Muscle of leg (tissue), 11 donors: ENCODE data around the gene C13orf46. TPM values are rescaled to one million over a fixed set of nuclear protein-coding genes. Genes with fewer than 3 reads are reported as not detected.
A peak's percentile ranks its signal among the peaks of the same experiment; 100 is the strongest.

Experiments used
- DNase-seq: peaks from one replicate; pipeline ENCODE4 v3.0.0; 2013
- H3K27ac ChIP-seq: one replicate; pipeline ENCODE4 v1.5.1; 2013; ENCODE audit warnings: mild to moderate bottlenecking, low read length, control low read depth
- H3K27me3 ChIP-seq: one replicate; pipeline ENCODE4 v1.6.1; 2013; ENCODE audit warnings: low read length; ENCODE audit not compliant: control insufficient read depth, insufficient read depth
- H3K36me3 ChIP-seq: one replicate; pipeline ENCODE4 v1.6.1; 2013; ENCODE audit warnings: low read length; ENCODE audit not compliant: control insufficient read depth, insufficient read depth
- H3K4me1 ChIP-seq: one replicate; pipeline ENCODE4 v1.6.1; 2013; ENCODE audit warnings: low read length; ENCODE audit not compliant: control insufficient read depth, insufficient read depth
- H3K4me3 ChIP-seq: one replicate; pipeline ENCODE4 v1.5.1; 2013; ENCODE audit warnings: low read length, control low read depth
- H3K9me3 ChIP-seq: replicated peaks from 2 replicates; pipeline ENCODE4 v1.6.1; 2013; ENCODE audit warnings: low read depth, low read length; ENCODE audit not compliant: control insufficient read depth
- WGBS: methylation state at CpG from one replicate; pipeline ENCODE4 v1.1.5; 2013; ENCODE audit warnings: missing lambda C conversion rate; ENCODE audit not compliant: insufficient coverage; 5-methylcytosine and 5-hydroxymethylcytosine counted together
- polyA plus RNA-seq, 8 donors: library from polyadenylated mRNA; unstranded; fragments of 120-200 nt; gene quantifications; one replicate each; pipeline versions ENCODE4 v1.2.1 to v1.2.3, GENCODE V29; 2013; ENCODE audit warnings: inconsistent platforms in 1 of 8, low replicate concordance in 1 of 8; ENCODE audit not compliant: insufficient read length in 8 of 8, insufficient read depth in 1 of 8
- total RNA-seq: library from RNA; stranded (reverse); fragments of 120-200 nt; gene quantifications from one replicate; pipeline ENCODE4 v1.2.4, GENCODE V29; 2013

Gene C13orf46
- total and polyA plus RNA-seq, 9 donors = 0.09 to 0.56 (median 0.28) TPM

DNA sequence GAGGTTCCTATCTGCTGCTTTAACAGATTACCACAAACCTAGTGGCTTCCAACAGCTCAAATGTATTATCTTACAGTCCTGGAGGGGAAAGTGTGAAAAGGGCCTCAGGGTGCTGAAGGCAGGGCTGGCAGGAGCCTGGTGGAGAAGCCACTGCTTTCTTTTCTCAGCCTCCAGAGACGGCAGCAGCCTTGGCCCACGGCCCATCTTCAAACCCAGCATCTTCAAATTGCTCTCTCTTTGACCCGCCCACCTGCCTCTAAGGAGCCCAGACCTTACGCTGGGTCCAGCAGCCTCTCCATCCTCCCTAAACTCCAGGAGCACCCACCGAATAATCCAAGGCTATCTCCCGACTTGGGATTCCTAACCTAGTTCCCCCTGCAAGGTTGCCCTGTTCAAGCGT, 35.6 kb downstream of the C13orf46 start:
- WGBS = 50% methylated on average over 7 of the region's 7 CpGs
- no peak for DNase-seq
- H3K4me3 ChIP-seq = no peak overlapping the region
- no peaks in the 10 kb centered on the region for H3K36me3 ChIP-seq
- peaks cover 12% of the 10 kb centered on the region for H3K27me3 ChIP-seq
- no peaks in the 10 kb centered on the region for H3K9me3 ChIP-seq
- H3K4me1 ChIP-seq = peaks cover 43% of the 10 kb centered on the region
- no peak overlapping the region for H3K27ac ChIP-seq

DNA sequence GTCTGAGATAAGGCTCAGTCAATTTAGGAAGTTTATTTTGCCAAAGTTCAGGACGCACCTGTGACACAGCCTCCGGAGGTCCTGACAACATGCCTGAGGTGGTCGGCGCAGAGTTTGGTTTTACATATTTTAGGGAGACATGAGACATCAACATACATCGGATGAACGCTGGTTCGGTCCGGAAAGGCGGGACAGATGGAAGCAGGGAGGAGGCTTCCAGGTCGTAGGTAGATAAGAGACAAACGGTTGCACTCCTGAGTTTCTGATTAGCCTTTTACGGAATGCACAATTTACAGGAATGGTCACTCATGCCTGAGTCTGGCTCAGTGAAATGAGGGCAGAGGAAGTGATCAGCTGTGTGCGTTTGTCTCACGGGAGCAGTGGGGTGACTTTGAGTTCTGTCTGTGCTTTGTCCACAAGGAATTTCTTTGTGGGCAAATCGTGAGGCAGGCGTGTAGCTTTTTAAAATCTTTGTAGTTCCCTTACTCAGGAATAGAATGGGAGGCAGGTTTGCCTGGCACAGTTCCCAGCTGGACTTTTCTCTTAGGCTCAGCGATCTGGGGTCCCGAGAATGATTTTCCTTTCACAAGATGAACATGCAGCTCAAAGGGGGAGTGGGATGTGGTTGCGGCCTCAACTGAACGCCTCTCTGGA, 36.2 kb downstream of the C13orf46 start:
- Histone ChIP-seq H3K36me3 (no peaks in the 10 kb centered on the region), H3K4me1 (peaks cover 43% of the 10 kb centered on the region), H3K27me3 (peaks cover 12% of the 10 kb centered on the region), H3K27ac (no peak overlapping the region), H3K9me3 (no peaks in the 10 kb centered on the region), H3K4me3 (no peak overlapping the region)
- 62% methylated on average over 17 of the region's 20 CpGs for WGBS
- DNase-seq = no peak

DNA sequence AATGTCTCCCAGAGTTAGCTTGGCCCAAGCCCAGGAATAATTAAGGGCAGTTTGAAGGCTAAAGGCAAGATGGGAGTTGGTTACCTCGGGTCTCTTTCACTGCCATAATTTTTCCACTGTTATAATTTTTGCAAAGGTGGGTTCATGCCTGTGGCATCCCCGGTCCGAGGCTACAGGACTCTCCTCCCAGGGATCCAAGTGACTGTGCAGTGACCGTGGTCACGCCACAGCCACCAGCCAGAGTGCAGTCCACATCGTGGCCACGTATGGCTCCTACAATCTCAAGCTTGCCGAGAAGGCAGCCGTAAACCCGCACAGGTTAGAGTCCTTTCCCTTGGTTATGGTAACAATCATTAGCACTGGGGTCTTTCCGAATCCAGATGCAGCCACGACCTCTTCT, 36.8 kb downstream of the C13orf46 start:
- Histone ChIP-seq H3K27ac (no peak overlapping the region), H3K9me3 (no peaks in the 10 kb centered on the region), H3K27me3 (peaks cover 12% of the 10 kb centered on the region), H3K36me3 (no peaks in the 10 kb centered on the region), H3K4me3 (no peak overlapping the region), H3K4me1 (peaks cover 43% of the 10 kb centered on the region)
- WGBS = 81% methylated on average over 11 of the region's 12 CpGs
- no peak for DNase-seq

DNA sequence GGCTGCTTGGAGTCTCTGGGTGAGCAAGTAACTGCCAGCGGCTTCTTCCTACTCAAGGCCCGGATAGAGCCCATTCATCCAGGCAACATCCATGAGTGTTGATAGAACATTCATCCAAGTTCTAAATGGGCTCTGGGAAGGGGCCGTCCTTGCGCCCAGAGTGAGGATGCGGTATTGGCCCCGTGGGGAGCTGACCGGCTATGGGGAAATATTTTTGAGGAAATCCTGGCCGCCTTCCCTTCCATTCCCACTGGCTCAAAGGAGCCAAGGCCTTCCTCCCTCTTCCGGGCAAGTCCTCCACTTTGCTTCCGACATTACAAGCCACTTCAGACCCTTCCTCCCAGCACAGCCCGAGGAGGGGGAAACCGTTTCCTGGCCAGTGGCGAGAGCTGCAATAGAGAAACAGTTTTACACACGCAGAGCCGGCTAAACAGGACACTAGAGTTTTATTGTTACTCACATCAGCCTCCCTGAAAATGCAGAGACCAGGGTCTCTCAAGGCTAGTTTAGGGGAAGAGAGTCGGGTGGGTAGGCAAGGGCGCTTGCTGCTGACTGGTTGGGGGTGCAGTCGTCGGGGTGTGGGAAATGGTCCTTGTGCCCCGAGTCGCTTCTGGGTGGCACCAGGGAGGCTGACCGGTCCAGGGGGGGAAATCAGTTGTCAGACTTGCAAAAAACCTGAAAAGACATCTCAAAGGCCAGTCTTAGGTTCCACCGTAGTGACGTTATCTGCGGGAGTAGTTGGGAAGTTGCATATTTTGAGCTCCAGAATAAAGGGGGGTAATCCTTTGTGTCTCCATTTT, 37.5 kb downstream of the C13orf46 start:
- peaks cover 10% of the 10 kb centered on the region for H3K27me3 ChIP-seq
- H3K4me1 ChIP-seq = peaks cover 43% of the 10 kb centered on the region
- WGBS = 89% methylated on average over 13 of the region's 25 CpGs
- no peaks in the 10 kb centered on the region for H3K9me3 ChIP-seq
- H3K4me3 ChIP-seq = no peak overlapping the region
- peak overlapping the region; percentile 72 for H3K27ac ChIP-seq
- H3K36me3 ChIP-seq = no peaks in the 10 kb centered on the region
- DNase-seq = no peak

DNA sequence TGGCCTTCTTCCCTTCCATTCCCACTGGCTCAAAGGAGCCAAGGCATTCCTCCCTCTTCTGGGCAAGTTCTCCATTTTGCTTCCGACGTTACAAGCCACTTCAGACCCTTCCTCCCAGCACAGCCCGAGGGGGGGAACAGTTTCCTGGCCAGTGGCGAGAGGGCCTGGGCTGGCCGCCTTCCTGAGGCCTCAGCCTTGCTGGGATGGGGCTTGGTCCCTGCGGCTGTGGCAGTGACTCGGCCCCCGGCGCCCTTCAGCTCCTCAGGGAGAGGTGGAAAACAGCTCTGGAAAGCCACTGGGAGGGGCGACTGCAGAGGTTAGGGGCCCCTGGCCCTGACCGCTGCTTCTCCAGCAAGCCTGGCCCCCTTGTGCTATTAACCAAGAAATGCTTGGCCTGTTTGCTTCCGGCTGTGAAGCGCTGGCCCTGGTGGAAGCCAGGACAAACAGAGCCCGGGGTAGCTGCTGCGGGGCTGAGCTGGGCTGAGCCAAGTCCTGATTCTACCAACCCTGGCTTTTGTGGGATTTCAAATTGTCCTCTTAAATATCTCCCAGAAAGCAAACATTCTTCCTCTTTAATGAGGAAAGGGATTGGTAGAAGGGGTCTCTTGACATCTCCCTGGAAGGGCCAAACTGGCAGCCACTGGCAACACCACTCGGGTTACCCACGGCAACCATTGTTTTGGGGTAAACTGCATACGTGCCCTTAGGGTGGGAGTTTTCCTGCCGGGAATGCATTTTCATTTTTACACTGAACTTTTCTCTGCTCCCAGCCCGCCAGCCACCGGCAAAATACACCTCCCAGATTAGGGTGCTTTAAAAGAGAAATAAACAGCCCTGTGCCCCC, 38.7 kb downstream of the C13orf46 start:
- DNase-seq = peak; percentile 55
- 18% methylated on average over 11 of the region's 21 CpGs for WGBS
- H3K36me3 ChIP-seq = no peaks in the 10 kb centered on the region

DNA sequence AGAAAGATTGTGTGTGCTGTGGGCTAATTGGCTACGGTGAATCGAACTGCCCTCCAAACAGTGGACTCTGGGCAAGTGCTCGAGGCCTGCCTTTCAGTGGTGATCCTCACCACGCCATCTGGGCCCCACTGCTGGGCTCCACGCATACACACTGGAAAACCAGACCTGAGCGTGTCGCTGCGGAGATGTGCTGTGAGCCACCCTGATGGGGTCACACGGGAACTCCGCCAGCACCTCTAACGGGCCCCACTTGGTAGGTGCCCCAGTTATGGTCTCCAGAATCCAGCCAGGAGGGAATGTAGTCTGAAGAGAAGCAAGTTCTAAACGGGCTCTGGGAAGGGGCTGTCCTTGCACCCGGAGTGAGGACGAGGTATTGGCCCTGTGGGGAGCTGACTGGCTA, 39.3 kb downstream of the C13orf46 start:
- no peak for DNase-seq
- no peaks in the 10 kb centered on the region for H3K36me3 ChIP-seq
- H3K27me3 ChIP-seq = peaks cover 17% of the 10 kb centered on the region
- H3K9me3 ChIP-seq = no peaks in the 10 kb centered on the region
- peaks cover 52% of the 10 kb centered on the region for H3K4me1 ChIP-seq
- WGBS = 78% methylated on average over 14 of the region's 14 CpGs
- no peak overlapping the region for H3K4me3 ChIP-seq
- peak overlapping the region; percentile 53 for H3K27ac ChIP-seq

More for the DNA sequence above, 38.7 kb downstream of the C13orf46 start:
- H3K4me1 ChIP-seq = peaks cover 45% of the 10 kb centered on the region
- peaks cover 15% of the 10 kb centered on the region for H3K27me3 ChIP-seq
- peak overlapping the region; percentile 72 for H3K27ac ChIP-seq
- no peaks in the 10 kb centered on the region for H3K9me3 ChIP-seq
- H3K4me3 ChIP-seq = no peak overlapping the region

DNA sequence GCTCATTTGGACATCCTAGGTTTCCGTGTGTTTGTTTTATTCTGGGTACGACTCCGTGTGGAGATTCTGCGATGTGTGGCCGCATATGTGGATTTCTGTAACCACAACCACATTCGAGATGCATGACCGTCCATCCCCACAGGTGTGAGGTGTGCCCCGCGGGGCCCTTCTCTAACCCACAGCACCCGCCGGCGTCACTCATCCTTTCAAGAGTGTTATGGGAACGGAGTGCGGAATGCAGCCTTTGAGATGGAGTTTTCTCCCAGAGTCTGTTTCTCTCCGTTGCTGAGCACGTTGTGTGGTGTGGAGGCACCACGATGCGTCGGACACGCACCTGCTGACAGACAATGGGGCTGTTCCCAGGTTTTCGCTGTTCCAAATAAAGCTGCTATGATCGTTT, 40.0 kb downstream of the C13orf46 start:
- Histone ChIP-seq H3K27ac (no peak overlapping the region), H3K4me1 (peaks cover 56% of the 10 kb centered on the region), H3K27me3 (peaks cover 18% of the 10 kb centered on the region), H3K9me3 (no peaks in the 10 kb centered on the region), H3K36me3 (no peaks in the 10 kb centered on the region), H3K4me3 (no peak overlapping the region)
- WGBS = 96% methylated on average over 14 of the region's 22 CpGs
- DNase-seq = no peak

DNA sequence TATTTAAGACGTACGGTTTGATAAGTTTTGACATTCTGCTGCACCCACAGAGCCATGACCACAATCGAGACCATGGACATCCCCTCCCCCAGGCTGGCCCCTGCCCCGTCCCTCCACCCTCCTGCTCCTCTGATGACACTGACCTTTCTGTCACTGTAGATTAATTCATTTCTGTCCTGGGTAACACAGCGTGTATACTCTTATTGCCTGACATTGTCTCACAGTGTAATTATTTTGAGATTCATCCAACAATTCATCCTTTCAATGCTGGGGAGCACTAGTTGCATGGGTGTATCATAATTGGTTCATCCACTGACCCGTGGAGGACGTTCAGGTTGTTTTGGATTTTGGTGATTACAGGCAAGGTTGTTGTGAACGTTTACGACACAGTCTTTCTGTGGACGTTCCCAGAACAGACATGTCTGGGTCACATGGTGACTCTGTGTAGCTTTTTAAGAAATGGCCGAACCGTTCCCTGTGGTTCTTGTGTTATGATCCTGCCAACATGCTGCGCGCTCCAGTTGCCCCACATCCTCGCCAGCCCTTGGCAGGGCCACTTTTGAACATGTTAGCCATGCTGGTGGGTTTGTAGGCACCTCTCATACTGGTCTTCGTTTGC, 41.9 kb downstream of the C13orf46 start:
- Histone ChIP-seq H3K9me3 (no peaks in the 10 kb centered on the region), H3K36me3 (no peaks in the 10 kb centered on the region), H3K27ac (no peak overlapping the region), H3K4me3 (no peak overlapping the region), H3K27me3 (peaks cover 17% of the 10 kb centered on the region), H3K4me1 (peaks cover 57% of the 10 kb centered on the region)
- no peak for DNase-seq
- WGBS = 81% methylated on average over 8 of the region's 16 CpGs

DNA sequence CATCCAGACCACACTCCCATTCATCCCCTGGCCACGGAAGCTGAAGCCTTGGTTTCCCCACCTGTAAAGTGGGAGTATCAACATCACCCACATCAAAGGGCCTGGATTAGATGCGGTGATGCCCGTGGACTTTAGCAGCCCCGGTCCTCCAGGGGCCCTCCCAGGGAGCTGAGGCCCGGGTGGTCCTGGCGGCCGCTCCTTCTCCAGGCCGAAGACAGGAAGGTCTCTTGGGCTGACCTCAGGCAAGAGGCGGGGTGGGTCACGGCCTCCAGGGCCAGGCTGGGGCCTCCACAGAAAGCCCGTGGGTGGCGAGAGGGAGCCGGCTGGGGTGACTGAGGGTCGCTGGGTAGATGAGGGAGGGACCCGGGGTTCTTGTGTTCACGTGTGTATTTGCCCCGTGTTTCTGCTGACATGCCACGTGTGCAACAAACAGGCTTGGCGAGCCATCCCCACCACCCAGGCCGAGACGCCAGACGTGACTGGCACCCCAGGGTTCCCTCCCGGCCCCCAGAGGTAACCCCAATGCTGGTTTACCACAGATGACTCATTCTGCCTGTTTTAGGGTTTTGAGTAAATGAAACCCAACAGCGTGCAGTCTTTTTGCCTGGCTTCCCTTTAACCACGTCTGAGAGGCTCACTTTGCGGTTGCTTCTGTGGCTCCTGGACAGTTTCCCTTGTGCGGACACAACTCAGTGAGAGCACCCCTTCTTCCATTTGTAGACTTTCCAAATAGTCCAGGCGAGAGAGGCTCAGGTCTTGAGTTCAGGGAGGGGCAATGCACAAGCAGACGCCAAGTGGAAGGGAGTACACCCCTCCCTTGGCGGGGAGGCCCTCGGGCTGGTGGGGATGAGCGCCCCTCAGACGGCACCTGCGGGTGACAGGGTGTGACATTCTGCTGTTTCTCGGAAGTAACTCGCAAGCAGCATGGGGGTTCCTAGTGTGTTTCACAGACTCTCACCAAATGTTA, 42.9 kb downstream of the C13orf46 start:
- H3K36me3 ChIP-seq = no peaks in the 10 kb centered on the region
- WGBS = 85% methylated on average over 29 of the region's 36 CpGs
- no peak overlapping the region for H3K27ac ChIP-seq
- H3K4me1 ChIP-seq = peaks cover 55% of the 10 kb centered on the region
- no peak overlapping the region for H3K4me3 ChIP-seq
- no peak for DNase-seq
- H3K9me3 ChIP-seq = no peaks in the 10 kb centered on the region
- peaks cover 17% of the 10 kb centered on the region for H3K27me3 ChIP-seq
